Hepatocyte (in vitro differentiated cells): ENCODE data around the gene HIBCH.

ENCODE experiments used
- EZH2 ChIP-seq: fragments of 200-600 bp; sonication (generic); IDR thresholded peaks from 2 replicates; pipeline ENCODE4 v1.6.1; 2016; ENCODE audit warnings: antibody characterized with exemption, mild to moderate bottlenecking, borderline replicate concordance
- EZH2phosphoT487 ChIP-seq: fragments of 200-600 bp; sonication (generic); IDR thresholded peaks from one replicate; pipeline ENCODE4 v1.6.1; 2018; ENCODE audit warnings: antibody characterized with exemption, mild to moderate bottlenecking, low read depth, moderate library complexity; ENCODE audit not compliant: unreplicated experiment, severe bottlenecking
- TF ChIP-seq, protein P1 (sequence below): fragments of 200-600 bp; sonication (generic); IDR thresholded peaks from 2 replicates; pipeline ENCODE4 v1.5.1; 2016; ENCODE audit warnings: antibody characterized with exemption, mild to moderate bottlenecking; ENCODE audit not compliant: poor library complexity

- TF ChIP-seq, protein P1, sequence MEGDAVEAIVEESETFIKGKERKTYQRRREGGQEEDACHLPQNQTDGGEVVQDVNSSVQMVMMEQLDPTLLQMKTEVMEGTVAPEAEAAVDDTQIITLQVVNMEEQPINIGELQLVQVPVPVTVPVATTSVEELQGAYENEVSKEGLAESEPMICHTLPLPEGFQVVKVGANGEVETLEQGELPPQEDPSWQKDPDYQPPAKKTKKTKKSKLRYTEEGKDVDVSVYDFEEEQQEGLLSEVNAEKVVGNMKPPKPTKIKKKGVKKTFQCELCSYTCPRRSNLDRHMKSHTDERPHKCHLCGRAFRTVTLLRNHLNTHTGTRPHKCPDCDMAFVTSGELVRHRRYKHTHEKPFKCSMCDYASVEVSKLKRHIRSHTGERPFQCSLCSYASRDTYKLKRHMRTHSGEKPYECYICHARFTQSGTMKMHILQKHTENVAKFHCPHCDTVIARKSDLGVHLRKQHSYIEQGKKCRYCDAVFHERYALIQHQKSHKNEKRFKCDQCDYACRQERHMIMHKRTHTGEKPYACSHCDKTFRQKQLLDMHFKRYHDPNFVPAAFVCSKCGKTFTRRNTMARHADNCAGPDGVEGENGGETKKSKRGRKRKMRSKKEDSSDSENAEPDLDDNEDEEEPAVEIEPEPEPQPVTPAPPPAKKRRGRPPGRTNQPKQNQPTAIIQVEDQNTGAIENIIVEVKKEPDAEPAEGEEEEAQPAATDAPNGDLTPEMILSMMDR = no peak
- TF ChIP-seq EZH2 = no peak
- TF ChIP-seq EZH2phosphoT487 = no peak
These were observed 47.2 kb downstream of the HIBCH start for GRCh38 chr2:190272457-190272842.
